NCI-H1105 (cell line): ENCODE results near the gene XXYLT1.

Experiments used
- DNase-seq: peaks from one replicate; lab custom pipeline; 2025; lab: John Stamatoyannopoulos, UW

The XXYLT1 gene

GRCh38 chr3:195129644-195130492, 141.1 kb downstream of the XXYLT1 start:
- no peak for DNase-seq

- DNase-seq, result no peak
These were observed 141.8 kb downstream of the XXYLT1 start for GRCh38 chr3:195129072-195129643.

GRCh38 chr3:195128255-195129071, 142.5 kb downstream of the XXYLT1 start:
- DNase-seq, result no peak

GRCh38 chr3:195126056-195126605, 144.8 kb downstream of the XXYLT1 start:
- no peak for DNase-seq

- no peak for DNase-seq
These were observed 145.3 kb downstream of the XXYLT1 start for GRCh38 chr3:195125646-195126045.

GRCh38 chr3:195124378-195124992, 146.5 kb downstream of the XXYLT1 start:
- DNase-seq, result no peak

GRCh38 chr3:195123281-195123691, 147.7 kb downstream of the XXYLT1 start:
- no peak for DNase-seq

- no peak for DNase-seq
These were observed 148.7 kb downstream of the XXYLT1 start for GRCh38 chr3:195122261-195122660.

GRCh38 chr3:195120267-195120601, 150.7 kb downstream of the XXYLT1 start:
- no peak for DNase-seq

- no peak for DNase-seq
These were observed 151.3 kb downstream of the XXYLT1 start for GRCh38 chr3:195119461-195120266.

GRCh38 chr3:195118671-195119070, 152.3 kb downstream of the XXYLT1 start:
- DNase-seq, result no peak

GRCh38 chr3:195117978-195118581, 152.9 kb downstream of the XXYLT1 start:
- no peak for DNase-seq

- DNase-seq, result no peak
These were observed 154.4 kb downstream of the XXYLT1 start for GRCh38 chr3:195116407-195117185.

GRCh38 chr3:195115600-195116406, 155.2 kb downstream of the XXYLT1 start:
- DNase-seq, result no peak

- DNase-seq, result no peak
These were observed 156.0 kb downstream of the XXYLT1 start for GRCh38 chr3:195114786-195115599.

GRCh38 chr3:195113536-195114425, 157.2 kb downstream of the XXYLT1 start:
- DNase-seq, result no peak

- no peak for DNase-seq
These were observed 157.9 kb downstream of the XXYLT1 start for GRCh38 chr3:195113048-195113447.
